ENCODE measurements around the gene CDH13.

CDH13 gene

DNA sequence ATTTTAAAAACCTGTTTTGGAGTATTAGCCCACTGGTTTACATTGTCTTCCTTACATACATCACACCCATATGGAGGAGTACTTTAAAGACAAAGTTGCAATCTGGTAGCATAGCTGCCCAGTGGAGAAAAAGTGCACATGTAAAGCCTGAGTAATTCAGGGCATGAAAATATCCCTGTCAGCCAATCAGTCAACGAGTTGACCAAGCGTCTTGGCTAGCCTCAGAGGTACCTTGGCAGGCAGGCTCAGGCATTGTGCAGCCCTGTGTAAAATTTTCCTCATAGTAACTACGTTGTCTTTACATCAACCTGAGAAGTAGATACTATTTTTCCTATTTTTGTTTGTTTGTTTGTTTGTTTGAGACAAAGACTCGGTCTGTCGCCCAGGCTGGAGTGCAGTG, 339.0 kb downstream of the CDH13 start:
- Histone ChIP-seq H3K9me3 (ENCODE audit: insufficient read depth, low read length) (no peaks in the 10 kb centered on the region), H3K4me3 (ENCODE audit: low read length) (no peak overlapping the region), H3K4me1 (ENCODE audit: low read length) (no peaks in the 10 kb centered on the region), H3K36me3 (replicated peaks; ENCODE audit: low read depth, low read length) (no peaks in the 10 kb centered on the region), H3K79me2 (ENCODE audit: low read length) (no peaks in the 10 kb centered on the region), H3K9ac (ENCODE audit: low read length) (no peak overlapping the region), H4K20me1 (ENCODE audit: insufficient read depth, low read length) (no peaks in the 10 kb centered on the region), H3K27ac (ENCODE audit: low read length) (no peak overlapping the region), H3K27me3 (ENCODE audit: low read depth, low read length) (no peaks in the 10 kb centered on the region), H3K4me2 (ENCODE audit: low read length) (no peak overlapping the region), H2AFZ (ENCODE audit: low read depth, low read length) (no peak overlapping the region)
- TF ChIP-seq EZH2phosphoT487 (IDR thresholded peaks at IDR 0.05; ENCODE audit: low read depth), result no peak
- TF ChIP-seq, protein P1, sequence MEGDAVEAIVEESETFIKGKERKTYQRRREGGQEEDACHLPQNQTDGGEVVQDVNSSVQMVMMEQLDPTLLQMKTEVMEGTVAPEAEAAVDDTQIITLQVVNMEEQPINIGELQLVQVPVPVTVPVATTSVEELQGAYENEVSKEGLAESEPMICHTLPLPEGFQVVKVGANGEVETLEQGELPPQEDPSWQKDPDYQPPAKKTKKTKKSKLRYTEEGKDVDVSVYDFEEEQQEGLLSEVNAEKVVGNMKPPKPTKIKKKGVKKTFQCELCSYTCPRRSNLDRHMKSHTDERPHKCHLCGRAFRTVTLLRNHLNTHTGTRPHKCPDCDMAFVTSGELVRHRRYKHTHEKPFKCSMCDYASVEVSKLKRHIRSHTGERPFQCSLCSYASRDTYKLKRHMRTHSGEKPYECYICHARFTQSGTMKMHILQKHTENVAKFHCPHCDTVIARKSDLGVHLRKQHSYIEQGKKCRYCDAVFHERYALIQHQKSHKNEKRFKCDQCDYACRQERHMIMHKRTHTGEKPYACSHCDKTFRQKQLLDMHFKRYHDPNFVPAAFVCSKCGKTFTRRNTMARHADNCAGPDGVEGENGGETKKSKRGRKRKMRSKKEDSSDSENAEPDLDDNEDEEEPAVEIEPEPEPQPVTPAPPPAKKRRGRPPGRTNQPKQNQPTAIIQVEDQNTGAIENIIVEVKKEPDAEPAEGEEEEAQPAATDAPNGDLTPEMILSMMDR (IDR thresholded peaks at IDR 0.05; ENCODE audit: low read depth, low read length), result no peak

DNA sequence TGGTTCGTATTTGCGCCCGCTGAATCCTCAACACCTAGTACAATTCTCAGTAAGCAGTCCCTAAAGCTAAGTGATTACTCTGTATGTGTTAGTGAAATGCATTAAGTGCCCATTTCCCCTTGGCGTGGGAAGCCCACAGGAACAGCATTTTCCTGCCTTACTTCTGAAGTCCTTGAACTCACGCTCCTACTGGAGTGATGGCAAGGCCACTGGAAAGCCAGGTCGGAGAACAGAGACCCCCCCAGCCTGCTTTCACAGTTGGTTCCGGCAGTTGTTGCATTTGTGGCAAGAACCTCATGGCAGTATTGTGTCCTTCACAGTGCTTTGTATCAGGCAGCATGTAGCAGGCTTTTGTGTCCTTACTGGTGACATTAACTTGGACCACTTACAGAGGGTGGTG, 340.7 kb downstream of the CDH13 start:
- Histone ChIP-seq H3K4me2 (ENCODE audit: low read length) (no peak overlapping the region), H4K20me1 (ENCODE audit: insufficient read depth, low read length) (no peaks in the 10 kb centered on the region), H3K27me3 (ENCODE audit: low read depth, low read length) (no peaks in the 10 kb centered on the region), H3K9ac (ENCODE audit: low read length) (no peak overlapping the region), H3K36me3 (replicated peaks; ENCODE audit: low read depth, low read length) (no peaks in the 10 kb centered on the region), H2AFZ (ENCODE audit: low read depth, low read length) (no peak overlapping the region), H3K79me2 (ENCODE audit: low read length) (no peaks in the 10 kb centered on the region), H3K4me3 (ENCODE audit: low read length) (no peak overlapping the region), H3K4me1 (ENCODE audit: low read length) (no peaks in the 10 kb centered on the region), H3K27ac (ENCODE audit: low read length) (no peak overlapping the region), H3K9me3 (ENCODE audit: insufficient read depth, low read length) (no peaks in the 10 kb centered on the region)
- no peak for TF ChIP-seq EZH2phosphoT487 (IDR thresholded peaks at IDR 0.05; ENCODE audit: low read depth)
- TF ChIP-seq, protein P1 (IDR thresholded peaks at IDR 0.05; ENCODE audit: low read depth, low read length), result no peak

DNA sequence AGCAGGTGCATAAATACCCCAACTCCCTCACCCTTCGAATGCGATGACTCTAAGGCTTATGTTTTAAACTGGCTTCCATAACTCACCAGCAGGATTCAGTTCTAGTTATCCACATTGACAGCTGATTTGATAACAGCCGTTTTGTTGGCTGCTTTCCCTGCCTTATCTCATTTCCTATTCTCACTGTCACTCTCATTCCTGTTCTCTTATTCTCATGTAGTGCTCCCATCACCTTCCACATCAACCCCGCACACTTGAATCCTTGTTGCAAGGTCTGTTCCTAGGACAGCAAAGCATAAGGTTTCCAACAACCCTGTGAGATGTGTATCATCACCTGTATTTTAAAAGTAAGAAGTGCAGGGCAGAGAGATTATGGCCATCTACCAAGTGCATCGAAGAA, 344.4 kb downstream of the CDH13 start:
- Histone ChIP-seq H3K4me3 (ENCODE audit: low read length) (no peak overlapping the region), H3K36me3 (replicated peaks; ENCODE audit: low read depth, low read length) (no peaks in the 10 kb centered on the region), H3K27me3 (ENCODE audit: low read depth, low read length) (no peaks in the 10 kb centered on the region), H3K9ac (ENCODE audit: low read length) (no peak overlapping the region), H3K79me2 (ENCODE audit: low read length) (no peaks in the 10 kb centered on the region), H3K4me2 (ENCODE audit: low read length) (no peak overlapping the region), H3K4me1 (ENCODE audit: low read length) (no peaks in the 10 kb centered on the region), H4K20me1 (ENCODE audit: insufficient read depth, low read length) (no peaks in the 10 kb centered on the region), H3K27ac (ENCODE audit: low read length) (no peak overlapping the region), H3K9me3 (ENCODE audit: insufficient read depth, low read length) (no peaks in the 10 kb centered on the region), H2AFZ (ENCODE audit: low read depth, low read length) (no peak overlapping the region)
- no peak for TF ChIP-seq EZH2phosphoT487 (IDR thresholded peaks at IDR 0.05; ENCODE audit: low read depth)
- TF ChIP-seq, protein P1 (IDR thresholded peaks at IDR 0.05; ENCODE audit: low read depth, low read length), result no peak

DNA sequence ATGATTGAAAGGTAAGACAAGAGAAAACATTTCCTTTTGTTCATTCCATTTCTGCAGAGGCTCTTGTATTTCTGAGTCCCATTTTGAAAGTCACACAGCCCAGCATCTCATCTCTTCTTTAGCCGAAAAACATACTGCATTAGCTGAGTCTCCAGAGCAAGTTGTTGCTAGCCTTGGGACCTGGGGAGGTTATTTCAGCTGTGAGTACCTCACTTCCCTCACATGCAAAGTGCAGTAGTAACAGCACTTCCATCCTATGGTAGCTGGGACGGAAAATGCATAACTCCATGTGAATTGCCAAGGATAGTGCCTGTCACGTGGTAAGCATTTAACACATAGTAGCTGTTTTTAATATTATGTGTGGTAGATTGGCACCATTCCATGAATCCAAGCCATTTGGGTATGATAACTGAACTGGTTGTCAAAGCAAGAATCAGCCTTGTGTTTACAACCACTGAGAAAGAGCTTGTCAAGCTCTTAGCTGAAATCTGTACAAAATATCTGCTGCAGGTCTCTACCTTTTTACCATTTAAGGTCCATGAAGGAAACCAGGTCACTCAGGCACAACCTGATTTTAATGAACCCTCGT, 345.7 kb downstream of the CDH13 start:
- TF ChIP-seq, protein P1 (IDR thresholded peaks at IDR 0.05; ENCODE audit: low read depth, low read length), result no peak
- no peak for TF ChIP-seq EZH2phosphoT487 (IDR thresholded peaks at IDR 0.05; ENCODE audit: low read depth)
- Histone ChIP-seq H3K79me2 (ENCODE audit: low read length) (no peaks in the 10 kb centered on the region), H3K9me3 (ENCODE audit: insufficient read depth, low read length) (no peaks in the 10 kb centered on the region), H3K9ac (ENCODE audit: low read length) (no peak overlapping the region), H2AFZ (ENCODE audit: low read depth, low read length) (no peak overlapping the region), H4K20me1 (ENCODE audit: insufficient read depth, low read length) (no peaks in the 10 kb centered on the region), H3K27ac (ENCODE audit: low read length) (no peak overlapping the region), H3K36me3 (replicated peaks; ENCODE audit: low read depth, low read length) (no peaks in the 10 kb centered on the region), H3K27me3 (ENCODE audit: low read depth, low read length) (no peaks in the 10 kb centered on the region), H3K4me2 (ENCODE audit: low read length) (no peak overlapping the region), H3K4me1 (ENCODE audit: low read length) (no peaks in the 10 kb centered on the region), H3K4me3 (ENCODE audit: low read length) (no peak overlapping the region)

Measured in OCI-LY3 (cell line).